NCI-H1930 (cell line): Measurements from ENCODE around the gene KCP.

Experiments
- DNase-seq, 2 experiments: peaks; one replicate each; lab custom pipeline; 2025; lab: John Stamatoyannopoulos, UW

Gene KCP

DNA sequence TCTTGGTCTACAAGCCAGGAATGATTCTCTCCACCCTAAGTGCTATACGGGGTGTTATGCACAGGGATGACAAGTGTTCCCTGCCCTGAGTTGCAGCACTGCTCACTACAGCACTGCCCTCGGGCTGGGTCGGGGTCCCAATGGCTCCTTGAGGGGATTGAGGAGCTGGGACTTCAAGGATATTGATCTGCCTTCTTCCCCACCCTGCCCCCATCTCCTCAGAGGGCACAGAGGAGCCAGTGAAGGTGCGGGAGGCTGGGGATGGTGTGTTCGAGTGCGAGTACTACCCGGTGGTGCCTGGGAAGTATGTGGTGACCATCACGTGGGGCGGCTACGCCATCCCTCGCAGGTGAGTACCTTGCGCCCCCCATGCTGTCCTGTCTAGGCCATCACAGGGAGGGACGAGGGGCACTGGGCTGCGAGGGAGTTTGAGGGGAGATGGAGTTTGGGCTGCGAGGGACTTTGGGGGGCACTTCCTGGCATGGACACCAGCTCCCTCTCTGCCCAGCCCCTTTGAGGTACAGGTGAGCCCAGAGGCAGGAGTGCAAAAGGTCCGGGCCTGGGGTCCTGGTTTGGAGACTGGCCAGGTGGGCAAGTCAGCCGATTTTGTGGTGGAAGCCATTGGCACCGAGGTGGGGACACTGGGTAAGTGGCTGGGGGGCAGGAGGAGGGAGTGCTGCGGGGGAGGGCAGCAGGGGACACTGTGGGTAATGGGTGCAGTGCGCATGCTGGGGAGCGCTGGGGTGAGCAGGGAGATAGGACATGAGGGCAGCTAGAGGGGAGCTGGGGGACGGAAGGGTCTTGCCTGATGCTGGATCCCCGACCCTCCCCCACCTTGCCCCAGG is 70.0 kb downstream of the KCP start:
- DNase-seq: no peak

DNA sequence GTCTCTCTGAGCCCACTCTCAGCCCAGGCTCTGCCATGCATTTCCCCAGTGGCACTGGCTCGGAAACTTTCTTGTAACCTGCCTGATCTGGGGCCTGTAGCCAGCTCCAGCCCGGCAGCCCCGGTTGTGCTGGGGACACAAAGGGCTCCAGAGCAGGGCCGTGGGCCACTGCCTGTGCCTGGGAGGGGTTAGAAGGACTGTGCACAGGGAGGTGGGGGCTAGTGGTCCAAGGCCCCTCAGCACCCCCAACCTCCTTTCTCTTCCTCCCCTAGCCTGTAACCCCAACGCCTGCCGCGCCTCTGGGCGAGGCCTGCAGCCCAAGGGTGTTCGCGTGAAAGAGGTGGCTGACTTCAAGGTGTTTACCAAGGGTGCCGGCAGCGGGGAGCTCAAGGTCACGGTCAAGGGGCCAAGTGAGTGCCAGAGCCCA is 70.7 kb downstream of the KCP start:
- DNase-seq: no peak

DNA sequence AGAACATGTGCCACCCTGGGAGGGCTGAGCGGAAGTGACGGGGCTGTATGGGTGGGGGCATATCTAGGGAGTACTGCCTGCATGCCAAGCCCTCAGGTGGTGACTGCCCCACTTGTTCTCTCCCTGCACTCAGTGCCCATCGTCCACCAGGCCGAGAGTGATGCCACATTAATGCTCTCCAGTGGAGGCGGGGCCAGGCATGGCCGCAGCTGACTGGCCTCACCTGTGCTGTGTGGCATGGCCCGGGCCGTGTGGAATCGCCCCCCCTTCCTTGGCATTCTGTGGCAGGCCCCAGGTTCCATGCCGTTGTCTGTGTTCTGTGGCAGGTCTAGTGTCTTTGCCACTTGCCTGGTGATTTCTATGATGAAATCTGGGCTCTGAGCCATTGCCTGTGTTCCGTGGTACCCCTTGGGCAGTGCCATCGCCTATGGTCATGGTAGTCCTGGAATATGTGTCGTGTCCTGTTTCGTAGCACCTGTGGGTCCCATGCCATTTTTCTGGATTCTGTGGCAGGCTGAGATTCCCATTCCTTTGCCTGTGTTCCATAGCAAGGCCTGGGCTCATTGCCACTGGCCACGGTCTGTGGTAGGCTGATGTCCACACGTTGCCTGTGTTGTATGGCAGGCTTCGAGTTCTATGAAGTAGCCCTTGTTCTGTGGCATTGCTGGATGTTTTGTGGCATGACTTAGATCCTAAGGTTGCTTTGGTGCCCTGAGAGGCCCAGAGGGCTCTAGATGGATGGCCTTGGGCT is 71.4 kb downstream of the KCP start:
- no peak for DNase-seq

DNA sequence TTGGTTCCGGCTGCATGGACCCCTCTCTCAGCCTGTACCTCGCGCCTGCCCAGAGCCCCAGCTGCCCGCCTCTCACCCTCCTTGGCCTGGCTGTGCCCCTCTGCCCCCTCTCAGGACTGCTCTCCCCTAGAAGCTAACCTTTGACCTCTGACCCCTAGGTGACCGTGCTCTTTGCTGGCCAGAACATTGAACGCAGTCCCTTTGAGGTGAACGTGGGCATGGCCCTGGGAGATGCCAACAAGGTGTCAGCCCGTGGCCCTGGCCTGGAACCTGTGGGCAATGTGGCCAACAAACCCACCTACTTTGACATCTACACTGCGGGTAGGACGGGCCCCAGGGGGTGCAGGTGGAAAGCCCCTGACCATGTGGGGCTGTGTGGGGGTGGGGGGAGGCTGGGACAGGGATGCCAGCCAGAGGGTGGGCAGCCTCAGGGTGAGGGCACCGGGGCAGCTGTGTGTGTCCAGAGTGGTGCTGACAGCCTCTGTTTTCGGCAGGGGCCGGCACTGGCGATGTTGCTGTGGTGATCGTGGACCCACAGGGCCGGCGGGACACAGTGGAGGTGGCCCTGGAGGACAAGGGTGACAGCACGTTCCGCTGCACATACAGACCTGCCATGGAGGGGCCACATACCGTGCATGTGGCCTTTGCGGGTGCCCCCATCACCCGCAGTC is 72.3 kb downstream of the KCP start:
- no peak for DNase-seq

DNA sequence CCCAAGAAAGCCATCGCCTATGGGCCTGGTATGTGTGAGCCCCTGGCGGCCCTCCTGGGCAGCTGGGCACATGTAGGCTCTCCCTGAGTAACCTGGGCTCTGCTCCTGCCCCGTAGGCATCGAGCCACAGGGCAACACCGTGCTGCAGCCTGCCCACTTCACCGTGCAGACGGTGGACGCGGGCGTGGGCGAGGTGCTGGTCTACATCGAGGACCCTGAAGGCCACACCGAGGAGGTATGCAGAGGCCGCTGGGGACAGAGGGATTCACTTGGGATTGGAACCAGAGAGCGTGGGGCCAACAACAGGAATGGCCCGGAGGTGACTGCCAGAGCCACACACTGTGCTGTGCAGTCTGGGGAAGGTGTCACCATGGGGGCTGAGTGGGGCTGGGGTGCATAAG is 73.0 kb downstream of the KCP start:
- DNase-seq: no peak

DNA sequence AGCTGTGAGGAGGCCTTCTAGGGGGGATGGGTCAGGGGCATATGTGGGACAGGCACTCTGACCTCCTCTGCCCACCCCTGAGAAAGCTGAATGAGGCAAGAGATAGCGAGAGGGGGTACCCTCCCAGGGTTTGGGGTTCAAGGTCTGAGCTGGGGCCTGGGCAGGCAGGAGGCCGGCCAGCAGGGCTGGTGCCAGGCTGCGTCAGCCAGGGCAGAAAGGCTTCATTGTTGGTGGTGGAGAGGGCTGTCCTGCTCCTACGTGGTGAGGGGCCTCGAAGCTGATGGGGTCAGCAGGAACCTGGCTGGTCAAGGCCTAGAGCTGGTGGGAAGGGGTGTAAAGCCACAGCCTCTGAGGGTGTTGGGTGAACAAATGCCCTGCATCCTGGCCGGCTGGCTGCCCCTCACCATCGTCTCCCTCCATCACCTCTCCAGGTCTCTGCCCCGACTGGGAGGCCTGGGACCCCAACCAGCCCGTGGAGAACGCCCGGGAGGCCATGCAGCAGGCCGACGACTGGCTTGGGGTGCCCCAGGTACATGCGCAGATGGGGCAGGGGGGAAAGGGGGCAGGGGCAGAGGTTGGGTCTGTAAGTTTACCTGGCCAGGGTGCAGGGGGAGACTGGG is 73.7 kb downstream of the KCP start:
- no peak for DNase-seq

DNA sequence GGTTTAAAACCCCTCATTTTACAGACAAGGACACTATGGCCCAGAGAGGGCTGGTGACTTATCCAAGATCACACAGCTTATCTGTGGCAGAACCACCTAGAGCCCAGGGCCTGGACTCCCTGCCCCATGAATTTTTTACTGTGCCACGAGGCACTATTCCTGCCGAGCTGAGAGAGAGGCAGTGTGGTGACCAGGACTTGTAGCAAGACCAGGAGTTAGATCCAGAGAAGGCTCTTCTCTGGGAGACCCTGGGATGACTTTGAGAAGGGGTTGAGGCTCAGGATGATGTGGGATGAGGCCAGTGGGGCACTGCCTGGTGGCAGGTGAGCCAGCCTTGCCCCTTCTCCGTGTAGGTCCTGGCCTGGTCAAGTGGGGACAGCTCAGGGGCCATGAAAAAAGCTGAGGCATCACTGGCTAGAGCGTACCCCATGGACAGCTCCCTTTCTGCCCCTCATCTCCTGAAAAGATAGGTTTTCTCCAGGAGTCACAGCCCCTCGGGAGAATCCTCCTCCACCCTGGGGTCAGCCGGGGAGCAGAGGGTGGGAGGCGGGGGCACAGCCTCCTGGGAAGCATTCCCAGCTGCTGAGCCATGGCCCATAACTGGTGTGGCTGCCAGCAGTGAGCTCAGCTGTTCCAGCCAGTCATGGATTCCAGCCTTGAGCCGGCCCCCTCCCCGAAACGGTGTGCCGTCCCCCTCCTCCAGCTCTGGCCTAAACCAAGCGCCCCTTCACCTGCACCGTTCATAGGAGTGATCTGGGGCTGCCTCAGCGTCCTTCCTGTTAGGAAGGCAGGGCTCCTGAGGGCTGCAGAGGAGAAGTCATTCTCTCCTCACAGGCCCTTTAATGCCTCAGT is 74.5 kb downstream of the KCP start:
- no peak for DNase-seq

DNA sequence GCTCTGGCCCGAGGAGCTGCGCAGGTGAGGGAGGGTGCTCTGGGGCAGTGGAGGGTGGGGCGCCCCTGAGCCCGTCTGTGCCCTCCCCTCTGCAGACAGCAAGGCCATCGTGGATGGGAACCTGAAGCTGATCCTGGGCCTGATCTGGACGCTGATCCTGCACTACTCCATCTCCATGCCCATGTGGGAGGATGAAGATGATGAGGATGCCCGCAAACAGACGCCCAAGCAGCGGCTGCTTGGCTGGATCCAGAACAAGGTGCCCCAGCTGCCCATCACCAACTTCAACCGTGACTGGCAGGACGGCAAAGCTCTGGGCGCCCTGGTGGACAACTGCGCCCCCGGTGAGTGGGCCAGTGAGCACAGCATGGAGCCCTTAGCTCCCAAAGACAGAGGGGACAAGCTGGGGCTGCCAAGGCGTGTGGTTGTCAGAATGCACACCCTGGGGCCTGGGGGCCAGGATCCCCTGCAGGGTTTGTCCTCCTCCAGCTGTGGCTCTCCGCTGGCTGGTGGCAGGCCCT is 75.2 kb downstream of the KCP start:
- no peak for DNase-seq

DNA sequence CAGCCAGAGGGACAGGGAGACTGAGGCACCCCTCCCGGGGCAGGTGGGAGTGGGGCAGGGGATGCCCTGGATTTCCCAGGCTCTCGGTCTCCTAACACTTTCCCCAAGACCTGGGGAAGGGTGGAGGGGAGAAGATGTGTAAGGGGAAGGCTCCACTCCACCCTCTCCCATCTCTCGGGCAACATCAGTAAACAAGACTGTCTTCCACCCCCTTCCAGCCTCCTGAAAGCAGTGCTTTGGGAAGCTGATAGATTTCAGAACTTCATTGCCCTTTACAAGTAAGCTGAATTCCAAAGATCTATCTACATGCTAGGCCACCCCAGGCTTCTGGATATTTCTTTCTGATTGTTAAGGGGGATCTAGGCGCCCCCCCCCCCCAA is 76.6 kb downstream of the KCP start:
- no peak for DNase-seq

DNA sequence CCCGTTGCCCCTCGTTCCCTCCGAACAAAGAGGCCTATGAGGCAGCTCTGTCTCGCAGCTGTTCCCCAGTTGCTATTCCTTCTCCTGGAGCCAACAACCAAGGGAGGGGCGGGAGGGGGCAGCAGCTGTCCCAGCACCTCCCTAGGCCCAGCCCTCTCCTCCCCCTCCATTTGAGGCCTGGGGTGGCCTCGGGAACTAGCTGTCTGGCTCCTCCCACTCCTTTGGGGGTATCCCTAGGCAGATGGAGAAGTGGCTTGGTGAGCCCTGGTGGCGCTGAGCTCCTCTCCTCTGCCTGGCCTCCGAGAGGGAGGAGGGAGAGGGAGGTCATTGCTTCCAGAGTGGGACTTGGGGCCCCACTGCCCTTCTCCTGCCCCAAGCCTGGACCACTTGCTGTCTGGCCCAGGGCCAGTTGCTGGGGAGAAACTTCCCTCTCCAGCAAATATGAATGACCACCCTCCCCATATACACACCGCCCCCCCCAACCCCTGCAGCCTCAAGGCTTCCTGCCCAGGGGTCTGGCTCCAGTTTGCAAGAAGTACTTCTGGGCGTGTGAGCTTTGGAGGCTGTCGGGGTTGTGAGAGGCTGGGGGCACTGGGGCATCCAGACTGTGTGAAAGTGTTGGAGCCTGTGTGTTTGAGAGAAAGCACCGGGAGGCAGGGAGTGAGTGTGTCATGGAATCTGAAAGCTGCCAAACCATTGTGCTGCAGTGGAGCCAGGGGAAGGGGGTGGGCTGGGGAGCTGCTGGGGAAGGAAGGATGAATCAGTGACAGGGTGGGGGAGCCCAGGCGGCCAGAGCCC is 77.2 kb downstream of the KCP start:
- no peak for DNase-seq

DNA sequence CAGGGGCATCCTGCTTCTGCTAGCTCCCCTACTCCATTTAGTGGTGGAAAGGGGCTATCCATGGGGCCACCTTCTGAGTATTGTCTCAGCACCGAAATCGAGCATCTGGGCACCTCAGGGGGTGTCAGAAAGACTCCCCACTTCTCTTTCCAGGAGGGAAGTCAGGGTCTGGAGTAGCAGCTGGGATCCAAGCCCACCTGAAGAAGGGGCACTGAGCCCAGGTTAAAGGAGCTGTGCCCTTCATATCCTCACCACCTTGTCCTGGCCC is 77.7 kb downstream of the KCP start:
- no peak for DNase-seq

DNA sequence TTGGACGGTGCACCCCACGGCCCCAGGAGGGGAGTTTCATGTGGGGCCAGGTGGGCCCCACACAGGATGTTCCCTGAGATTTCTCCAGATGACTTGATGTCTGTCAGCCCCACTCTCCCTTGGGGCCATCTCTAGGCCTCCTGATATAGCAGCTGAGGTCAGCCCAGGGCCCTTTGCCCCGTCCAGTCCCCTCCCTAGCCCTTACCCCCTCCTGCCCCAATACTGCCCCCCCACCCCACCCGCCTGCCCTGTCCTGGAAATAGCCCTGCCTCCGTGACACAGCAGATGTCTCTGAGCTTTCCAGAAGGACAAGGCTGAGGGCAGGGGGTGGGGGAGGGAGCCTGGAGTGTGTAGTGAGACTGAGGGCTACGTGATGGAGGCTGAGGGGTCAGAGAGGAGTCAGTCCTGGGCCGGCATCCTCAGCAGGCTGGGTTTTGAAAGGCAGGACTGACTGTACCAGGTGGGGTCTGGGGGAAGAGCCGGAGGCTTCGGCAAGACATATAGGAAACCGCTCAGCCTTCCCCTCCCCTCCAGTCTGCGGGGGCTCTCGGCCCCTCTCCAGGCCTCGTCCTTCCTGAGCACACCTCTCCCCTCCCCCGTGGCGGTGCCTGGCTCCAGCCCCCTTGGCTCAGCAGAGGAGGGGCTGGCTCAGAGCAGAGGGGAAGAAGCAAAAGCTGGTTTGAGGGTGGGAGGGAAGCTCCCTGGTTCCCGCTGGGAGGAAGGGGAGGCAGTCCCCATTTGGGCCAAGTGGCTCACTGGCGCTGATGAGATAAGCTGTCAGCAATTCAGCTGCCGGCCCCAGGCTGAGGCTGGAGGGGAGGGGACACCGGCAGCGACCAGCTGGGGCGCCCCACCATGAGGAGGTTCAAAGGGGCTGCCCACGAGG is 78.3 kb downstream of the KCP start:
- DNase-seq: no peak

DNA sequence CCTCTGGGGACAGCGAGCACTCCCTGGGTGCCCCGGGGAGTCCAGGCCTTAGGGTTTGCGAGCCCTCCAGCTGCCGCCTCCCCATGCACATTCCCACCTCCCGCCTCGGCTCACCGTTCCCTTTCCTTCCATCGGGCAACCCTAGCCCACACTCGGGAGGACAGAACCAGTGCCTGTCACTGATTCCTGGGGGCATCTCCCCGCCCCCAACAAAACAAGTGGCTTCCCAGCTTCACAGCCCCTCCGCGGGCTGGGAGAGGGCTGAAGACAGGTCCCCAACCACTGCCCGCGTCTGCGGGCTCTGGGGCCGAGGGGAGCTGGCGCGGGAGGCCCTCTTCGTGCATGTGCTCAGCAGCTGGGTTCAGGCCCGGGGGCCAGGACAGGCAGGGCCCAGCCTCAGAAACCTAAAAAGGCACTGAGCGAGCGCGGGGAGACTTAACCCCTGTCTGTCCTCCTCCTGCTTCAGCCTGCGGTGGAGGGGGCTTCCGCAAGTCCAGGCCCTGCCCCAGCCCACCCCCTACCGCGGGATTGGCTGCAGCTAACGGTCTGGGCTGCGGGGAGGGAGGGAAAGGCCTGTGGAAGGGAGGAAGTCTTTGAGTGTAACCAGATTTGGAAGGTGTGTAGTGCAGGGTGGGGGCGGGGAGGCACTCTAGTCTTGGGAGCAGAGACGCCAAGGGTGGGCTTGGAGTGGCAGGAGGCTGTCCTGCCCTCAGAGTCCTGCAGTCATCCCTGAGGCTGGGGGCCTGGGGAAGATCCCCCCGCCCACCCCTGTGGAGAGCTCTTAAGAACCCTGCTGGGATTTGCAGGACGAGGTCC is 79.1 kb downstream of the KCP start:
- DNase-seq: no peak

DNA sequence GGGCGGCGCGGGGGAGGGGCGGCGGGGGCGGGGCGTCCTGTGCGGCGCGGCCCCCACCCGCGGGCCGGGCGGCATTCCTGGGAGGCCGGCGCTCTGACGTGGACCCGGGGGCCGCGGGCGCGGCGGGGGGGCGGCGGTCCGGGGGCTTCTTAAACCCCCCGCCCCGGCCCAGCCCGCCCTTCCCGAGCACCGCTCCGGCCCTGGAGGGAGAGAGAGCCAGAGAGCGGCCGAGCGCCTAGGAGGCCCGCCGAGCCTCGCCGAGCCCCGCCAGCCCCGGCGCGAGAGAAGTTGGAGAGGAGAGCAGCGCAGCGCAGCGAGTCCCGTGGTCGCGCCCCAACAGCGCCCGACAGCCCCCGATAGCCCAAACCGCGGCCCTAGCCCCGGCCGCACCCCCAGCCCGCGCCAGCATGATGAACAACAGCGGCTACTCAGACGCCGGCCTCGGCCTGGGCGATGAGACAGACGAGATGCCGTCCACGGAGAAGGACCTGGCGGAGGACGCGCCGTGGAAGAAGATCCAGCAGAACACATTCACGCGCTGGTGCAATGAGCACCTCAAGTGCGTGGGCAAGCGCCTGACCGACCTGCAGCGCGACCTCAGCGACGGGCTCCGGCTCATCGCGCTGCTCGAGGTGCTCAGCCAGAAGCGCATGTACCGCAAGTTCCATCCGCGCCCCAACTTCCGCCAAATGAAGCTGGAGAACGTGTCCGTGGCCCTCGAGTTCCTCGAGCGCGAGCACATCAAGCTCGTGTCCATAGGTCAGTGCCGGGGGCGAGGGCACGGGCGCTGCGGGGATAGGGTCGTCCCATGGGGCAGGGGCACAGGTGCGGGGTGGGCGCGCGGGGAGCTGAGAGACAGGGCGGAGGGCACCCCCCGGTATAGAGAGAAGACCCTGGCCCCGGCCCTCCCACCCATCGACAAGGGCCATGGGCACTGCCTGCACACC is 80.0 kb downstream of the KCP start, which contains the start of gene FLNC:
TSS of gene FLNC (plus strand) at position 176 of the 947 bp plus-strand sequence. CDS start at position 408, 232 bp downstream.
- no peak for DNase-seq

DNA sequence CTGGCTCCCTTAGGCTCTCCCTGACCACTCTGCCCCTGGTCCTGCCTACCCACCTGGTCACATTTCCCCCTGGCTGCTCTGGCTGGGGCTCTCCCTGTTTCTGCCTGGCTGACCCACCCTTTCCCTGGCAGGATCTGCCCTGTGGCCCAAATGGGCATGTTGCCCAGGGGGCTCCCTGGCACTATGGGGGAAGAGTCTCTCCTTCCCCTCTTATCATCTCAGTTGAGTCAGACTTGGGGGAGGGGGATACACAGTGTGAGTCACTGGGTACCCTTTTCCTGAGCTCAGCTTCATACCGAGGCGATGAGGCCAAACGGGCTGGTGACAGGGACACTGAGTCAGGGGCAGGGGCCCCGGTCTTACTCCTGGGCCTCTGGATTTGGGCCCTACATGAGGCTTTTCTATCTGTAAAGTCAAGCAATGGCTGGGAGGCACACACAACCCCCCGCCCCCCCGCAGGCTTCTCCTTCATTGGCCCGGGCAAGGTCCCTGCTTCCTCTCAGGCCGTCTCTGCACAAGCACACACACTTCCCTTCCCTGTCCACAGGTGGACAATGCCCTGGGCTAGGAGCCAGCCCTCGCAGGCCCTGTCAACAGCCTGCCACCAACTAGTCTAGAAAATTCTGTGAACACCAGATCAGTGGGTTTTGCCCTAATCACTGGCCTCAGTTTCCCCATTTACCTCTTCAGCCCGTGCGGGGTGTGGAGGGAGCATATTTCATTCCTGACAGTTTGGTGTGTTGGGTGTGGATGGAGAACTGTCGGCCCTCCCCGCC is 80.9 kb downstream of the KCP start:
- no peak for DNase-seq

DNA sequence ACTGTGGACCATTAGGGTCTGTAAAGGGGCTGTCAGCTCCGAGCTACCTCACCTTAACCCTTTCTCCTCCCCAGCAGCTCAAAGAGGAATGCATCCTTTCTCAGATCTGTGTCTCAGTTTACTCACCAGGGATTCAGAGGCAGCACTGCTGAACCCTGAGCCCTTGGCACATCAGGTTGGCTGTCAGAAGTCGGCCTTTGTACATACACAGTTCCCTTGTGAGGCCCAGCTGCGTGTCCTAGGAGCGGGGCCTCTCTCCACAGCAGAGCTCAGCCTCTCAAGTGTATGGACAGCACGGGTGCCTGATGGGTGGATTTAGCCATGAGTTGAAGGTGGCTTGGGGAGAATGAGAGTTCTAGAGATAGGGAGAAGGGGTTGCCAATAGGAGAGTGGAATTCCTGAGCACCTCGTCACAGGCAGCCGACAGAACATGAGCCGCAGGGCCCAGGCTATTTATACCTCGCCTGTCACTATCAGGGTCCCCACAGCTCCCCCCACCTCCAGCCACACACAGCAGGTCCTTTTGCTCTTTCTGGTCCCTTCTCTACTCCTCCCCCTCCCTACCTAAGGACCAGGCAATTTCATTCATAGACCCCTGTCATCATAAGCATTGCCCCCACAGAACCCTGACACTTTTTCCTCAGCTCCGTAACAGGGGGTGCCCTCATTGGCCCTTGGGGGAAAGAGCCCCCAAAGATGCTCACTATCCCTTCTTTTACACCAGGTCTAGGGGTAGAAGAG is 82.4 kb downstream of the KCP start:
- no peak for DNase-seq
